H1 (cell line): ENCODE measurements around the gene SPHK1. TPM values are rescaled to one million over a fixed set of nuclear protein-coding genes. Genes with fewer than 3 reads are reported as not detected.

ENCODE experiments used
- CTCF ChIA-PET: fragments of 300-600 bp; sonication (Branson Sonifier 250); formaldehyde crosslinking; loops from one replicate; lab custom pipeline; 2021; ENCODE audit not compliant: partially characterized antibody; lab: Charles Lee
- POLR2A ChIA-PET: fragments of 300-600 bp; sonication (Branson Sonifier 250); formaldehyde crosslinking; loops from one replicate; lab custom pipeline; 2021; ENCODE audit warnings: inconsistent platforms; ENCODE audit not compliant: partially characterized antibody; lab: Charles Lee
- DNase-seq, 2 experiments: peaks; one replicate each; pipeline versions ENCODE4 v3.0.0 to v3.0.0-alpha.2; 2010 to 2022; ENCODE audit warnings: low spot score in 2 of 2, low read depth in 1 of 2, mixed read lengths in 1 of 2
- FAIRE-seq: peaks from 2 replicates; lab custom pipeline; 2011; peaks lifted over from hg19 to GRCh38; lab: Jason Lieb, UNC
- H2AFZ ChIP-seq: 2 replicates; pipeline ENCODE4 v1.8.1; 2012; ENCODE audit warnings: low read length, inconsistent platforms
- H2AK5ac ChIP-seq: 2 replicates; pipeline ENCODE4 v1.6.1; 2013; ENCODE audit warnings: low read depth, low read length
- H2BK120ac ChIP-seq: replicated peaks from 2 replicates; pipeline ENCODE3; 2013; ENCODE audit warnings: low read depth, low read length, inconsistent platforms
- H2BK12ac ChIP-seq: 2 replicates; pipeline ENCODE4 v1.6.1; 2013; ENCODE audit warnings: low read depth, low read length
- H2BK15ac ChIP-seq: 2 replicates; pipeline ENCODE4 v1.6.1; 2013; ENCODE audit warnings: low read length
- H2BK20ac ChIP-seq: 2 replicates; pipeline ENCODE4 v1.6.1; 2013; ENCODE audit warnings: low read length
- H2BK5ac ChIP-seq: 2 replicates; pipeline ENCODE4 v1.6.1; 2013; ENCODE audit warnings: low read depth, low read length
- H3K14ac ChIP-seq: 2 replicates; pipeline ENCODE4 v1.6.1; 2013; ENCODE audit warnings: inconsistent platforms; ENCODE audit not compliant: insufficient read length
- H3K18ac ChIP-seq: 2 replicates; pipeline ENCODE4 v1.6.1; 2013; ENCODE audit warnings: low read length; ENCODE audit errors: extremely low read depth
- H3K23ac ChIP-seq: 2 replicates; pipeline ENCODE4 v1.6.1; 2013; ENCODE audit warnings: inconsistent platforms; ENCODE audit not compliant: insufficient read length
- H3K23me2 ChIP-seq: 2 replicates; pipeline ENCODE4 v1.6.1; 2013; ENCODE audit warnings: low read depth, low read length
- H3K27ac ChIP-seq: 2 replicates; pipeline ENCODE4 v1.6.1; 2011; ENCODE audit warnings: low read depth, low read length, inconsistent platforms
- H3K27me3 ChIP-seq, 4 experiments: replicated peaks in 1 of 4; 1 replicate in 1 of 4; 2 replicates in 3 of 4; pipeline versions ENCODE4 v1.6.1 to v1.8.1; 2011 to 2013; ENCODE audit warnings: low read length in 3 of 4, mild to moderate bottlenecking in 3 of 4, inconsistent platforms in 2 of 4, mixed read lengths in 2 of 4, moderate library complexity in 1 of 4; ENCODE audit not compliant: control insufficient read depth in 3 of 4, insufficient read depth in 3 of 4; ENCODE audit errors: extremely low read depth in 1 of 4
- H3K36me3 ChIP-seq, 4 experiments: 2 replicates each; pipeline versions ENCODE4 v1.6.1 to v1.8.1; 2011 to 2013; ENCODE audit warnings: mild to moderate bottlenecking in 4 of 4, low read length in 3 of 4, moderate library complexity in 2 of 4, control low read depth in 1 of 4, inconsistent platforms in 1 of 4; ENCODE audit not compliant: insufficient read depth in 4 of 4, control insufficient read depth in 2 of 4
- H3K4ac ChIP-seq: replicated peaks from 2 replicates; pipeline ENCODE3; 2013; ENCODE audit warnings: low read length, low read depth, mixed read lengths, inconsistent platforms; ENCODE audit not compliant: insufficient read length
- H3K4me1 ChIP-seq, 4 experiments: replicated peaks in 1 of 4; 1 replicate in 1 of 4; 2 replicates in 3 of 4; pipeline versions ENCODE4 v1.6.1 to v1.8.1; 2011 to 2013; ENCODE audit warnings: low read length in 3 of 4, inconsistent platforms in 2 of 4, mixed read lengths in 1 of 4; ENCODE audit not compliant: insufficient read depth in 4 of 4, control insufficient read depth in 3 of 4
- H3K4me2 ChIP-seq, 2 experiments: 2 replicates each; pipeline versions ENCODE4 v1.6.1 to v1.8.1; 2011 to 2013; ENCODE audit warnings: low read depth in 2 of 2, low read length in 2 of 2, control low read depth in 1 of 2, inconsistent platforms in 1 of 2, mild to moderate bottlenecking in 1 of 2; ENCODE audit not compliant: insufficient read depth in 1 of 2
- H3K4me3 ChIP-seq, 4 experiments: fragments of 200-600, 300-600 bp in 1 of 4; sonication (generic), shearing (Covaris generic), sonication (Bioruptor Twin) in 1 of 4; 2 replicates each; pipeline versions ENCODE4 v1.5.1 to v1.8.1; 2011 to 2016; ENCODE audit warnings: low read length in 4 of 4, low read depth in 3 of 4, control low read depth in 2 of 4, inconsistent platforms in 2 of 4, mild to moderate bottlenecking in 2 of 4, mixed read lengths in 1 of 4, moderate library complexity in 1 of 4; ENCODE audit not compliant: insufficient read depth in 2 of 4; ENCODE audit errors: extremely low read depth in 1 of 4
- H3K56ac ChIP-seq: replicated peaks from 2 replicates; pipeline ENCODE3; 2013; ENCODE audit warnings: low read depth, mild to moderate bottlenecking, mixed read lengths, low read length, inconsistent platforms; ENCODE audit not compliant: insufficient read length
- H3K79me1 ChIP-seq: 2 replicates; pipeline ENCODE4 v1.6.1; 2013; ENCODE audit warnings: low read depth, low read length, control low read depth
- H3K79me2 ChIP-seq, 2 experiments: 2 replicates each; pipeline versions ENCODE4 v1.6.1 to v1.8.1; 2012 to 2013; ENCODE audit warnings: low read length in 2 of 2, mild to moderate bottlenecking in 2 of 2, inconsistent platforms in 1 of 2; ENCODE audit not compliant: insufficient read depth in 2 of 2, control insufficient read depth in 1 of 2
- H3K9ac ChIP-seq, 4 experiments: replicated peaks in 1 of 4; 1 replicate in 1 of 4; 2 replicates in 3 of 4; pipeline versions ENCODE4 v1.6.1 to v1.8.1; 2011 to 2013; ENCODE audit warnings: low read depth in 3 of 4, low read length in 3 of 4, control low read depth in 2 of 4, mild to moderate bottlenecking in 2 of 4, moderate library complexity in 2 of 4, inconsistent platforms in 1 of 4; ENCODE audit errors: extremely low read depth in 1 of 4
- H3K9me3 ChIP-seq, 2 experiments: 2 replicates each; pipeline versions ENCODE4 v1.6.1 to v1.8.1; 2012 to 2013; ENCODE audit warnings: mild to moderate bottlenecking in 2 of 2, moderate library complexity in 2 of 2, control low read depth in 1 of 2, inconsistent platforms in 1 of 2, low read depth in 1 of 2, low read length in 1 of 2, mixed read lengths in 1 of 2; ENCODE audit not compliant: insufficient read depth in 2 of 2
- H4K20me1 ChIP-seq, 2 experiments: replicated peaks in 1 of 2; 2 replicates each; pipeline versions ENCODE3 to v1.8.1; 2011 to 2013; ENCODE audit warnings: inconsistent platforms in 2 of 2, low read length in 2 of 2, mild to moderate bottlenecking in 1 of 2; ENCODE audit not compliant: insufficient read depth in 2 of 2, control insufficient read depth in 1 of 2
- H4K5ac ChIP-seq: 2 replicates; pipeline ENCODE4 v1.6.1; 2013; ENCODE audit warnings: low read length, low read depth, mixed read lengths, inconsistent platforms; ENCODE audit not compliant: insufficient read length
- H4K8ac ChIP-seq: 2 replicates; pipeline ENCODE4 v1.8.0; 2013; ENCODE audit warnings: mild to moderate bottlenecking, moderate library complexity, low read length, inconsistent platforms; ENCODE audit not compliant: insufficient read depth; ENCODE audit errors: extremely low read depth
- H4K91ac ChIP-seq: replicated peaks from 2 replicates; pipeline ENCODE3; 2013; ENCODE audit warnings: low read length, mixed read lengths, inconsistent platforms; ENCODE audit not compliant: insufficient read length
- CBX8 ChIP-seq: fragments of 300-800, 300-1000 bp; sonication (generic); IDR thresholded peaks from 2 replicates; pipeline ENCODE4 v1.7.1; 2016; ENCODE audit warnings: low read depth, low read length, borderline replicate concordance
- CHD1 ChIP-seq: IDR thresholded peaks from 2 replicates; pipeline ENCODE4 v1.6.1; 2012; ENCODE audit warnings: low read depth, low read length, improper control_type of control experiment
- CHD2 ChIP-seq: IDR thresholded peaks from 2 replicates; pipeline ENCODE4 v1.6.1; 2012; ENCODE audit warnings: low read length, improper control_type of control experiment
- EGR1 ChIP-seq: IDR thresholded peaks from 2 replicates; pipeline ENCODE4 v1.6.1; 2011; ENCODE audit warnings: low read depth, low read length, borderline replicate concordance
- PHF8 ChIP-seq: fragments of 200-600 bp; sonication (generic); conservative IDR thresholded peaks from 2 replicates; pipeline ENCODE4 v1.7.1; 2012; ENCODE audit warnings: low read depth, mild to moderate bottlenecking, inconsistent platforms, low read length, moderate library complexity
- SIRT6 ChIP-seq: IDR thresholded peaks from one replicate; pipeline ENCODE4 v1.7.1; 2012; ENCODE audit warnings: low read length, inconsistent platforms
- SRF ChIP-seq: IDR thresholded peaks from 2 replicates; pipeline ENCODE4 v1.6.1; 2011; ENCODE audit warnings: mild to moderate bottlenecking, low read depth, low read length, moderate library complexity
- WGBS, 2 experiments: shearing (Covaris generic) in 1 of 2; methylation state at CpG; one replicate each; pipeline versions ENCODE4 v1.1.6 to v1.1.7; 2013 to 2015; ENCODE audit warnings: low lambda C conversion rate in 2 of 2, mixed read lengths in 2 of 2, inconsistent platforms in 1 of 2, low coverage in 1 of 2, missing lambda C conversion rate in 1 of 2; ENCODE audit not compliant: insufficient replicate concordance in 2 of 2, insufficient coverage in 1 of 2, insufficient read length in 1 of 2; ENCODE audit errors: extremely low coverage in 1 of 2, missing lambda C conversion rate in 1 of 2; 5-methylcytosine and 5-hydroxymethylcytosine counted together
- polyA plus RNA-seq, 7 experiments: library from polyadenylated mRNA; depleted of rRNA in 3 of 7; stranded (reverse) in 5 of 7; unstranded in 2 of 7; fragments of >200 nt in 5 of 7; fragments of 200-250 nt in 2 of 7; gene quantifications; 1 replicate in 5 of 7; 2 replicates in 1 of 7; 4 replicates in 1 of 7; pipeline versions ENCODE4 v1.2.1 to v1.2.3, GENCODE V29; 2011 to 2013; ENCODE audit warnings: missing spikeins in 2 of 7, mixed read lengths in 2 of 7
- total RNA-seq: library from RNA; stranded (reverse); fragmentation: NEBNext Ultra II Directional; extraction: Animal tissue kit (Norgen Biotek cat#: 25700); gene quantifications from 2 replicates; pipeline ENCODE4 v1.2.1, GENCODE V29; 2021

Gene SPHK1
- total and polyA plus RNA-seq, 2 of the 8 experiments (the other 6 are each of a cell fraction or from before 2014, with no cell fraction given): 2.4 TPM

DNA sequence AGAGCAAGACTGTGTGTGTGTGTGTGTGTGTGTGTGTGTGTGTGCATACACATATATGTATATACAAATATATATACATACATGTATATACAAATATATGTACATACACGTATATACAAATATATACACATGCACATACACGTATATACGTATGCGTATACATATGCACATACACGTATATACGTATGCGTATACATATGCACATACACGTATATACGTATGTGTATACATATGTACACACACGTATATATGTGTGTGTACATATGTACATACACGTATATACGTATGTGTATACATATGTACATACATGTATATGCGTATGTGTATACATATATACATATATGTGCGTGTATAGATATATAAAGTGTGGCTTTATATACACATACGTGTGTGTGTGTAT is 31.4 kb downstream of the SPHK1 start:
- FAIRE-seq (no peak), DNase-seq (no peak)
- Histone ChIP-seq H3K79me1 (peaks cover 19% of the 10 kb centered on the region), H2BK15ac (no peak overlapping the region), H4K5ac (no peak overlapping the region), H3K27ac (no peak overlapping the region), H4K8ac (no peak overlapping the region), H3K23me2 (no peaks in the 10 kb centered on the region), H3K4me1 (peaks cover 4 to 12% (median 9%) of the 10 kb centered on the region in 4 experiments), H3K79me2 (peaks cover 0 to 86% of the 10 kb centered on the region in 2 experiments; a peak in 2 of 4 replicates), H3K4me2 (no peak overlapping the region), H3K4ac (no peak overlapping the region), H2BK5ac (no peak overlapping the region), H2BK120ac (no peak overlapping the region), H2BK20ac (no peak overlapping the region), H3K9me3 (no peaks in the 10 kb centered on the region), H3K36me3 (0 out of 8 replicates have a peak, but pooled peaks cover 0 to 4% (median 0%) of the 10 kb centered on the region in 4 experiments), H3K14ac (no peak overlapping the region), H3K18ac (no peak overlapping the region), H3K56ac (no peak overlapping the region), H2AK5ac (no peak overlapping the region), H4K91ac (no peak overlapping the region), H3K4me3 (no peak overlapping the region), H3K27me3 (no peaks in the 10 kb centered on the region), H2BK12ac (no peak overlapping the region), H4K20me1 (peaks cover 13 to 28% of the 10 kb centered on the region in 2 experiments), H2AFZ (no peak overlapping the region), H3K9ac (no peak overlapping the region), H3K23ac (no peak overlapping the region)
- ChIA-PET POLR2A (interaction anchor here (2.6 kb wide), 1 partner anchor 28 kb away, joined by 15 read pairs; no protein-coding TSS in a partner anchor), CTCF (interaction anchor here (0.5 to 14.5 kb wide), 11 partner anchors 10 to 193 kb away, joined by 3 to 197 read pairs (median 10); partner anchors contain the start of genes SPHK1 and UBE2O)
- WGBS, 2 experiments: 74% methylated on average over 15 of the region's 15 CpGs; no CpG with 5 or more reads in 1 of the 2 experiments
- no peak for TF ChIP-seq EGR1
- no peak for TF ChIP-seq CHD1
- TF ChIP-seq SRF: no peak
- no peak for TF ChIP-seq SIRT6
- no peak for TF ChIP-seq CHD2
- no peak for TF ChIP-seq CBX8
- TF ChIP-seq PHF8: no peak
